ENCODE data around the gene LTBP3. TPM values are rescaled to one million over a fixed set of nuclear protein-coding genes. Genes with fewer than 3 reads are reported as not detected.

Gene LTBP3
- total and polyA plus RNA-seq, 2 of the 13 experiments (the other 11 are each of a cell fraction or from before 2014, with no cell fraction given): 12.2 to 68.1 TPM

GRCh38 chr11:65555693-65556231 is 2.4 kb downstream of the LTBP3 start (continued):
- no peak for TF ChIP-seq ZNF276 (CRISPR knock-in tag; IDR thresholded peaks at IDR 0.05; ENCODE audit: low read depth)
- no peak for TF ChIP-seq ZNF784 (CRISPR knock-in tag; IDR thresholded peaks at IDR 0.05; ENCODE audit: borderline replicate concordance)
- TF ChIP-seq TOPORS (CRISPR knock-in tag; IDR thresholded peaks at IDR 0.05): no peak
- TF ChIP-seq NR2F6 (IDR thresholded peaks at IDR 0.05): peak; percentile 64
- peak; percentile 84 for TF ChIP-seq NR2F6 (CRISPR knock-in tag; IDR thresholded peaks at IDR 0.05)
- peak; percentile 87 for TF ChIP-seq RARA (CRISPR knock-in tag; IDR thresholded peaks at IDR 0.05)
- peak; percentile 92 for TF ChIP-seq HNRNPL (IDR thresholded peaks at IDR 0.05; ENCODE audit: low read depth, low read length)
- no peak for TF ChIP-seq GPN1 (CRISPR knock-in tag; IDR thresholded peaks at IDR 0.05; ENCODE audit: borderline replicate concordance)
- no peak for TF ChIP-seq PCBP1 (IDR thresholded peaks at IDR 0.05; ENCODE audit: borderline replicate concordance, low read depth, low read length)
- TF ChIP-seq MAZ (IDR thresholded peaks at IDR 0.05; ENCODE audit: borderline replicate concordance, low read depth, low read length): peak; percentile 57; the same call in 1 of the 2 replicates
- TF ChIP-seq MAZ (CRISPR knock-in tag; IDR thresholded peaks at IDR 0.05; ENCODE audit: low read depth): no peak
- 0 out of 2 replicates have a peak, but pooled peaks have one; percentile 23 for TF ChIP-seq BCL6 (CRISPR knock-in tag; IDR thresholded peaks at IDR 0.05)
- TF ChIP-seq ZNF549 (CRISPR knock-in tag; IDR thresholded peaks at IDR 0.05): no peak
- peak; percentile 34; the same call in 1 of the 2 replicates for TF ChIP-seq PITX1 (CRISPR knock-in tag; IDR thresholded peaks at IDR 0.05)
- TF ChIP-seq MEIS1 (CRISPR knock-in tag; IDR thresholded peaks at IDR 0.05; ENCODE audit: borderline replicate concordance): no peak
- no peak for TF ChIP-seq ZBTB39 (CRISPR knock-in tag; IDR thresholded peaks at IDR 0.05)
- TF ChIP-seq ZNF850 (CRISPR knock-in tag; conservative IDR thresholded peaks at IDR 0.05): no peak
- no peak for TF ChIP-seq SUZ12 (IDR thresholded peaks at IDR 0.05; ENCODE audit: low read depth, low read length)
- peak; percentile 88; the same call in 1 of the 2 replicates for TF ChIP-seq PRDM10 (CRISPR knock-in tag; IDR thresholded peaks at IDR 0.05; ENCODE audit: low read depth)
- peak; percentile 60; the same call in 1 of the 2 replicates for TF ChIP-seq ZNF788 (CRISPR knock-in tag; IDR thresholded peaks at IDR 0.05; ENCODE audit: borderline replicate concordance)
